ENCODE results near the gene IRF7.
A peak's percentile ranks its signal among the peaks of the same experiment; 100 is the strongest.

The IRF7 gene

DNA sequence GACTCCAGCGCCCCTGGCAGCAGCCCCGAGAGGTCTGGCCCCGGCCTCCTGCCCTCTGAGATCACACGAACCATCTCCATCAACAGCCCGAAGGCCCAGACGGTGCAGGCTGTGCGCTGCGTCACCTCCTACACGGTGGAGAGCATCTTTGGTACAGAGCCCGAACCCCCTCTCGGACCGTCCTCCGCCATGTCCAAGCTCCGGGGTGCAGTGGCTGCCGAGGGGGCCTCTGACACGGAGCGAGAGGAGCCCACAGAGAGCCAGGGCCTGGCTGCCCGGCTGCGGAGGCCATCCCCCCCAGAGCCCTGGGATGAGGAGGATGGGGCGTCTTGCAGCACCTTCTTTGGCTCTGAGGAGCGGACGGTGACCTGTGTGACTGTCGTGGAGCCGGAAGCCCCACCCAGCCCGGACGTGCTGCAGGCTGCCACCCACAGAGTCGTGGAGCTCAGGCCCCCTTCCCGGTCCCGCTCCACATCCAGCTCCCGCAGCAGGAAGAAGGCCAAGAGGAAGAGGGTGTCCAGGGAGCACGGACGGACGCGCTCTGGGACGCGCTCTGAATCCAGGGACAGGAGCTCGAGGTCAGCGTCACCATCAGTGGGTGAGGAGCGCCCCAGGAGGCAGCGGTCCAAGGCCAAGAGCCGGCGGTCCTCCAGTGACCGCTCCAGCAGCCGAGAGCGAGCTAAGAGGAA is 7.6 kb downstream of the IRF7 start:
- DNase-seq: no peak

DNA sequence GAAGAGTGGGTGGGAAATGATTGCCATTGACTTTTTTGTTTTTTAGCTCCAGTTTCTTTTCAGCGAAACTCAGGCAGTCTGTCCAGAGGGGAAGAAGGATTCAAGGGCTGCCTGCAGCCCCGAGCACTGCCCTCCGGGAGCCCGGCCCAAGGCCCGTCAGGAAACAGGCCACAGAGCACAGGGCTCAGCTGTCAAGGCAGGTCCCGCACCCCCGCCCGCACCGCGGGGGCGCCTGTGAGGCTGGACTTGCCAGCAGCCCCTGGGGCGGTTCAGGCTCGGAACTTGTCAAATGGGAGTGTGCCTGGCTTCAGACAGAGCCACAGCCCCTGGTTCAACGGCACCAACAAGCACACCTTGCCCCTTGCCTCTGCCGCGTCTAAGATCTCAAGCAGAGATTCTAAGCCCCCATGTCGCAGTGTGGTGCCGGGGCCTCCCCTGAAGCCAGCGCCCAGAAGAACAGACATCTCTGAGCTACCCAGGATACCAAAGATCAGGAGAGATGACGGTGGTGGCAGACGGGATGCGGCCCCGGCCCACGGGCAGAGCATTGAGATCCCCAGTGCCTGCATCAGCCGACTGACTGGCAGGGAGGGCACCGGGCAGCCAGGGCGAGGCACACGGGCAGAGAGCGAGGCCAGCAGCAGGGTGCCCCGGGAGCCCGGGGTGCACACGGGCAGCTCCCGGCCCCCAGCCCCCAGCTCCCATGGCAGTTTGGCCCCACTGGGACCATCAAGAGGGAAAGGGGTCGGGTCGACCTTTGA is 8.6 kb downstream of the IRF7 start:
- no peak for DNase-seq

DNA sequence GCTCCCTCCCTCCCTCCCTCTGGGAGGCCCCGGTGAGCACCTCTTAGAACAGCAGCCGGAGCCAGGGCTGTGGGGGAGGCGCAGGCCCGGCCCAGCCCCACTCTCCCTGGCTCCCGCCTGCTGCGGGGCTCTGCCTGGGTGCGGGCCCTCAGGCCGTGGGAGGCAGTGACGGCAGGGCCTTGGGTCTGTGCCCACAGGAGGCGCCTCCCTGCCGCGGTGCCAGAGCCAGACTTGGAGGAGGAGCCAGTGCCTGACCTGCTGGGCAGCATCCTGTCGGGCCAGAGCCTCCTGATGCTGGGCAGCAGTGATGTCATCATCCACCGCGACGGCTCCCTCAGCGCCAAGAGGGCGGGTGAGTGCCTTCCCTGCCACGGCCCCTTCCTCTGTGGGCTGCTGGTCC is 9.5 kb downstream of the IRF7 start:
- no peak for DNase-seq

DNA sequence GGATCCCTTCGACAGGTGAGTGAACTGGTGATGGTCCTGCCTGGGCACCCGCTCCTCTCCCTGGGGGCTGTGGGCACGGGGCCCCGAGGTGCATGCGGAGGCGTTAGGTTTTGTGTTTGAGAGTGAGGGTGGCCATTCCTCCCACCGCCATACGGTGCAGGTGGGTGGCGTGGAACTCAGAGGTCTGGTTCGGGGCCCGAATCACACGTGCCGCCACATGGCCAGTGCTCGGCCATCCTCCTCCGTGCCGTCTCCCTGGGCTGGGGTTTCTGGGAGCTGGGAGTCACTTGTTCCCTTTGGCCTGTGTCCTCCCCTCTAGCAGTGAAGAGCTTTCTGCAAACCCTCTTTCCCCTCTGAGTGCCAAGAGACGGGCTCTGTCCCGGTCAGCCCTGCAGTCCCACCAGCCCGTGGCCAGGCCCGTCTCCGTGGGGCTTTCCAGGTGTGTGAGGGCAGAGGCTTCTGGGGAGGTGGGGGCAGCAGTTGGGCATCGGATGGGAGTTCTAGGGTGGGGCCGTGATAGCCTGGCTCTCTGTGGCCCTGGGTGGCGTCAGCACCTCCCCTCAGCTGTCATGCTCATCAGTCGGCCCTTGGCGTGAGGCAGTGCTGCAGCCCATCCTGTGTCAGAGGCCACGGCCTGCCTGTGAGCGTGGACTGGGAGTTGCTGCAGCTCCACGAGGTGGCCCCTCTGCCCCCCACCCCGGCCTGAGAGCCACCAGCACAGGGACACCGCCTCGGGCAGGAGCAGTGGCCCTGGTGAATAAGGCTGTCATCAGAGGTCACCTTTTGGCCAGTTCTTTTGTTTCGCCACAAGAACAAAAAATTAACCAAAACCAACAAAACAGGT is 10.2 kb downstream of the IRF7 start:
- DNase-seq: no peak

DNA sequence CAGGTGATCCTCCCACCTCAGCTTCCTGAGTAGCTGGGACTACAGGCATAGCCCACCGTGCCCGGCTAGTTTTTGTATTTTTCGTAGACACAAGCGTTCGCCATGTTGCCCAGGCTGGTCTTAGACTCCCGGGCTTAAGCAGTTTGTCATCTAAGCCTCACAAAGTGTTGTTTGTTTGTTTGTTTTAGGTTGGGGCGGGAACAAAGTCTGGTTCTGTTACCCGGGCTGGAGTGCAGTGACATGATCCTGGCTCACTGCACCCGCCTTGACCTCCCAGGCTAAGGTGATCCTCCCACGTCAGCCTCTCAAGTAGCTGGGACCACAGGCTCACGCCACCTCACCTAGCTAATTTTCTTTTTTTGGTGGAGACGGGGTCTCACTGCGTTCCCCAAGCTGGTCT is 12.6 kb downstream of the IRF7 start:
- DNase-seq: no peak

DNA sequence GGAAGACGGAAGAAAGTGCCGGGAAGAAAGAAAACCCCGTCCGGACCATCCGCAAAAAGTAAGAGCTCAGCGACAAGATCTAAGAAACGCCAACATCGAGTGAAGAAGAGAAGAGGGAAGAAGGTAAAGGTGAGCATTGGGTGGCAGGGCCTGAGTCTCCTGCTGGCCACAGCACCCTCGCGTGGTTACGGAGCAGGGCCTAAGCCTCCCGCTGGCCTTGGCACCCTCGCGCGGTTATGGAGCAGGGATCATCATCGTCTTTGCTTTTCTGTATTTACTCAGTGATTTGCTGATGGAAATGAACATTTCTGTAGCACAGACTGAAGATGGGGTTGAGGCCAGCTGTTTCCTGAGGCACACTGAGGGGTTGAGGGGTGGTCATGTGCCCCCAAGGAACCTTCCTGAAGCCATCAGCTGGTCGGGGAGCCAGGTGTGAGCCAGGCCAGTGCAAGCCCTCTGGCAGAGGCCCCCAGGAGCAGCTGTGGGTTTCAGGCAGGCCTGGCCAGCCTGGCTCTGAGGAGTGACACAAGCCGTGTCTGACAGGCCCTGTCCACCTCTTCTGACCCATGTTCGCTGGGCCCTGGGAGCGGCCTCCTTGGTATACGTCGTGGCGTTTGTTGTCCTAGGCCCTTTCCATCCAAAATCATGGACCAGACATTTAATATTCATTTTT is 14.0 kb downstream of the IRF7 start:
- no peak for DNase-seq

DNA sequence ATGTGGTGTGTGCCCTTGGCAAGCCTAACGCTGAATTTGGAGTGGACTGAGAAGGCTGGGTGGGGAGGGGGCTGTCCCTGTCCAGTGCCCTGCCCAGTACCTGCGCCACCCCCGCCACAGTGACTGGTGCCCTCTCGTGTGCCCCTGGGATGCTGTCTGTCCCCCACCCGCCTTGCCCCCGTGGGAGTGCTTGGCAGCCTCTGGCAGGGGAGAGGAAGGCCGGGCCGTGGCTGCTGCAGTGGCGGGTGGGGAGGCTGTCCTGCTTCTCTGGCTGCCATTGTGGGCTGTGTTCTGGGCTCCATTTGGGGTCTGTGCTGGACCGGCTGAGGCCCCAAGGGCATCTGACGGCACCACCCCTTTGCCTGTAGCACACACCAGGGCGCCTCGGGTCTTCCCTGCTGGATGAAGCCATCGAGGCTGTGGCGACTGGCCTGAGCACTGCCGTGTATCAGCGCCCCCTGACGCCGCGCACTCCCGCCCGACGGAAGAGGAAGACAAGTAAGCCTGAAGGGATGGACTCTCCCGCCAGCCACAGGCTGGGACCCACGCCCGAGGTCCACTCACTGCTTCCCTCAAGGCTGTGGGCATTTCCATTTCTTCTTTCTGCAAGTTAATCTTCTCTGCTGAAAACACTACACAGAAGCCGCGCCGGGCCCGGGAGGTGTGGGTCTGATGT is 17.6 kb downstream of the IRF7 start:
- DNase-seq: no peak

DNA sequence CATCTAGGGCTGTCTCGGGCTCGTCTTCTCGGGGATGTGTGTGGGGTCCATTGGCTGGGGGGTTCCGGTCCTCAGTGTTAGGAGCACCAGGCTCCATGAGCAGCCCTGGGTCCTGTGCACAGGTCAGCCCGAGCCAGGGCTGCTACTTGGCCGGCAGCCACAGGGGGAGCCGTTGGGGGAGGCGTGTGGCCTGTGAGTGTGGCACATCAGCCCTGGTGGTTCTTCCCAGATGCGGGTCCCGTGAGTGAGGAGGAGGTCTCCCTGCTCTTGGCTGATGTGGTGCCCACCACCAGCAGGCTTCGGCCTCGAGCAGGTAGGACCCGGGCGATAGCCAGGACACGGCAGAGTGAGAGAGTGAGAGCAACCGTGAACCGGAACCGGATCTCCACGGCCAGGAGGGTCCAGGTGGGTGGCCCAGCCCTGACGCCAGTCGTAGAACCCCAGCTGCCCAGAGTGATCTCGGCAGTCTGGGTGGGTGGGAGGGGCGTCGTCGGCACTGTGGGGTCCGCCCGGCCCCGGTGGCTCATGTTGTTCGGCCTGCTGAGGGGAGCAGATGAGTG is 18.5 kb downstream of the IRF7 start:
- DNase-seq: no peak

DNA sequence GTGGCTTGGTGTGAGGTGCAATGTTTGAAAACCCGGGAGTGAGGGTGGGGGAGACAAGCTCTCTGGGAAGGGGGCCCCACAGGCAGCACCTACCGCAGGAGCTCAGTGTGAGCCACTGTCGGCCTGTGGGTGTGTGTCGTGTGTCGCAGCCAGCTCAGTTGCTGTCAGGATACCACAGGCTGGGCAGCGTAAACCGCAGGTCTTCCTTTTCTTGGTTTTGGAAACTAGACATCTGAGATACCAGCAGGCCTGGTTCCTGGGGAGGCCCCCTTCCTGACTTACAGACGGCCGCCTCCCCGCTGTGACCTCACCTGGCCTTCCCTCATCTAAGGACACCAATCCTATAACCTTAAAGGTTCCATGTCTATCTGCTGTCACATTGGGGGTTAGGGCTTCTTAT is 19.4 kb downstream of the IRF7 start:
- DNase-seq: no peak

DNA sequence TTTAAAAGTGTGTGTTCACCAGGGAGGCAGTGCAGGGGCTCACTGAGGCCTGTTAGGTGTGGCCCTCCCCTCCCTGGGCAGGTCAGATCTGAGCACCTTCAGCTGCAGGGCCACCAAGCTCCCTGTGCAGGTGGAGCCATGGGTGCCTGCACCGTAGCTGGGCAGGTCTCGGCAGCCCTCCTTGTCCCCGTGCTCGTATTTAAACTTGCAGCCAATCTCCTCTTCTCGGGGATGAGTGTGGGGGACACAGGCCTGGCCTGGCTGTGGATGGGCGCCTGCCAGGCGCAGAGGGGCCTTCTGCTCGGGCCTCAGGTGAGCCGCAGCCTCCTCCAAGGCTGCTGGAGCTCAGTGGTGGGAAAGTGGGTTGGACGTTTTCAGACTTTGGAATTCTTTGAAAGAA is 20.4 kb downstream of the IRF7 start:
- no peak for DNase-seq

DNA sequence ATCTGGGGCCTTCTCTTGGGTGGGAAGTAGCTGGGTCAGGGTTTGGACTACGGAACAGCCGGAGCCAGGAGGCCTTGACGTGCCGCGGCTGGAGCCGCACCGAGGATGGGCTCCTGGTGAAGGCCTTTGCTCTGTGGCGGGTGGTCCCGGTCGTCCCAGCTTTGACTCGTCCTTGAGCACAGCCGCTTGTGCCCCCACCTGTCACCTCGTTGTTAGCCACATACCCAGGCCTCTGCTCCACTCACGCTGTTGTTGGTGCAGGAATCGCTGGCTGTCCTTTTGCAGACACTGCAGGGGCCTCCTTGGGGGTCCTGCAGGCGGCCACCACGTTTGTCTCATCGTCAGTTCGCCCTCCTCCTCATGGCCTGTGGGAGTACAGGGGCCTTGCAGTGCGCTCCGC is 22.4 kb downstream of the IRF7 start:
- no peak for DNase-seq

DNA sequence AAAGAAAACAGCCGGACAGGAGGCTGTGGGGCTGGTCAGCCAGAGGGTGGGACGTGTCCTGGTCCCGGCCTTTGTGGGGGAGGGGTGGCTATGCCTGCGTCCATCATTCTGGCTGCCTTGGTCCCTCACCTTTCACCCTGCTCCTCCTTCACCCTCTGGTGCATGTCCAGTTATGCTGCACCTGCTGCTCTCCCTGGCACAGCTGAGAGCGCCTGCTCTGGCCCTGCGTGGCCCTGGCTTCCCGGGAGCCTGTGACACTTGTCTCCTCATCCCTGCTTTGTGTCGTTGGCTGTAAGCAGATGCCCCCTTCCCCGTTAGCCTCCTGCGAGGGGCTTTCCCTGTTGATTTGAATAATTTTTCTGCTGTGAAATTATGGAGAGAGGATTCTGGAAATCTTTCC is 22.8 kb downstream of the IRF7 start:
- no peak for DNase-seq

DNA sequence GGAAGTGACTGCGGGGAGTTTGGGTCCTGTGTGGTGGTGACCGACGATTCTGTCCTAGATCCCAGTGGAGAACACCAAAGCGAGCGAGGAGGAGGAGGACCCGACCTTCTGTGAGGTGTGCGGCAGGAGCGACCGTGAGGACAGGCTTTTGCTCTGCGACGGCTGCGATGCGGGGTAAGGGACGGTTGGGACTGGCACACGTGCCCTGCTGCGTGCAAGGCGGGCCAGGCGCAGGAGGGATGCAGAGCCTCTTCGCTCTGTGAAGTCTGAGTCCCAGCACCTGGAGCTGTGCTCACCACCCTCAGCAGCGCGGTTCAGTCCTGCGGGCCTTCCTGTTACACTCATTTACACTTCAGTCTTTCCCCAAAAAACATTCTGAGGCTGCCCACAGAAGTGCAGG is 23.2 kb downstream of the IRF7 start:
- DNase-seq: no peak

DNA sequence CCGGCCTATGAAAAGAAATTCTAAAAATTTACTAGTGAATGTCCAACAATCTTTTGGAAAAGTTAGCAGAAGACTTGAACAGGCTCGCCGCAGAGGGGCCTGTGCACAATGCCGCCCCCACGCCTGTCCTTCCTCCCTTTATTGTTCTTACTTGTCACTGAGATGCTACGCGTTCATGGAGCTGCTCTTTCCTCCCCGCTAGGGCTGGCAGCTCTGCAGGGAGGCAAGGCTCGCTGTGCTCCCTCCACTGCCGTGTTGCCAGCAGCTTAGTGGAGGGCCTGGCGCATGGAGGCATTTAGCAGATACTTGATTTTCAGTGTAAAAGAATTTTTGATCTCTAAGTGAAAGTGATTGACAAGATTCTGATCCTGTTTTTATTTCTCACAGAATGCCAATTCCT is 24.8 kb downstream of the IRF7 start:
- DNase-seq: no peak

DNA sequence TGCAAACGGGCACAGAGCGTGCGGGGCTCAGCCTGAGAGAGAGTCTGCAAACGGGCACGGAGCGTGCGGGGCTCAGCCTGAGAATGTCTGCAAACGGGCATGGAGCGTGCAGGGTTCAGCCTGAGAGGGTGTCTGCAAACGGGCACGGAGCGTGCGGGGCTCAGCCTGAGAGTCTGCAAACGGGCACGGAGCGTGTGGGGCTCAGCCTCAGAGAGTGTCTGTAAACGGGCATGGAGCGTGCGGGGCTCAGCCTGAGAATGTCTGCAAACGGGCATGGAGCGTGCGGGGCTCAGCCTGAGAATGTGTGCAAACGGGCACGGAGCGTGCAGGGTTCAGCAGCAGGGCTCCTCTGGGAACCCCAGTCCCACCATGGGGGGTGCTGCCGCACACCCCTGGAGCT is 26.0 kb downstream of the IRF7 start:
- no peak for DNase-seq

DNA sequence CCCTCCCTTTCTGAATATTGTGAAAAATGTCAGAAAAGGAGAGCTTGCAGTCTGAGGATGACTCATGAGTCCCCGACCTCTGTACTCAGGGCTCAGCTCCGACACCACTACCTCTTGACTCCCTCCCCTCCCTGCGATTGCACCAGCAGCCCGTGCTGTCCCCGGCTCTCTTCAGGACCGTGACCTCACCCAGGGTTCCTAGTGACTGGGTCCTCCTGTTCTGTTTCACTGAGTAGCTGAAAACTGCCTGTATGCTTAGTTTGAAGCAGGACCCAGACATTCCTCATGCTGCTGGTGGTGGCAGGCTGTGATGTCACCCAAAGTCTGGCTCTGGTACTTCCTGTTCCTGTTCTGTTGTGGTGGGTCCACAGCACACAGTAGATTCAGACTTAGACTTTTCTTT is 27.8 kb downstream of the IRF7 start:
- DNase-seq: peak; percentile 78

DNA sequence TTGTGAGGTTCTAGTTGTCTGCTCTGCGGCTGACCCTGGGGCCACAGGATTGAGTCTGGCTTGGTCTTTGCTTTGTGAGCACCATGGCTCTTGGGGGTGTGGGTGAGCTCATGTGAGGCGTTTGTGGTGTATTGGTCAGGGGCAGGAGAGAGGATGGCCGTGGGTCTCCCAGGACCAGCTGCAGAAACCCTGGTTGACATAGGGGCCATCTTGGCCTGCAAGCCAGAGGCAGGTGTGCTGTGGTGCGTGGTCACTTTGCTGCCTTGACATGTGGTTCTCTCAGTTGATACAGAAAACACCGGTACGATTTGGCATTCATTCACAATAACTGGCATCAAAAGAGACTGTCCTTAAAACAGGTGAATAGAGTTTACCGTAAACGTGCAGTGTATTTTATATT is 28.2 kb downstream of the IRF7 start:
- no peak for DNase-seq

DNA sequence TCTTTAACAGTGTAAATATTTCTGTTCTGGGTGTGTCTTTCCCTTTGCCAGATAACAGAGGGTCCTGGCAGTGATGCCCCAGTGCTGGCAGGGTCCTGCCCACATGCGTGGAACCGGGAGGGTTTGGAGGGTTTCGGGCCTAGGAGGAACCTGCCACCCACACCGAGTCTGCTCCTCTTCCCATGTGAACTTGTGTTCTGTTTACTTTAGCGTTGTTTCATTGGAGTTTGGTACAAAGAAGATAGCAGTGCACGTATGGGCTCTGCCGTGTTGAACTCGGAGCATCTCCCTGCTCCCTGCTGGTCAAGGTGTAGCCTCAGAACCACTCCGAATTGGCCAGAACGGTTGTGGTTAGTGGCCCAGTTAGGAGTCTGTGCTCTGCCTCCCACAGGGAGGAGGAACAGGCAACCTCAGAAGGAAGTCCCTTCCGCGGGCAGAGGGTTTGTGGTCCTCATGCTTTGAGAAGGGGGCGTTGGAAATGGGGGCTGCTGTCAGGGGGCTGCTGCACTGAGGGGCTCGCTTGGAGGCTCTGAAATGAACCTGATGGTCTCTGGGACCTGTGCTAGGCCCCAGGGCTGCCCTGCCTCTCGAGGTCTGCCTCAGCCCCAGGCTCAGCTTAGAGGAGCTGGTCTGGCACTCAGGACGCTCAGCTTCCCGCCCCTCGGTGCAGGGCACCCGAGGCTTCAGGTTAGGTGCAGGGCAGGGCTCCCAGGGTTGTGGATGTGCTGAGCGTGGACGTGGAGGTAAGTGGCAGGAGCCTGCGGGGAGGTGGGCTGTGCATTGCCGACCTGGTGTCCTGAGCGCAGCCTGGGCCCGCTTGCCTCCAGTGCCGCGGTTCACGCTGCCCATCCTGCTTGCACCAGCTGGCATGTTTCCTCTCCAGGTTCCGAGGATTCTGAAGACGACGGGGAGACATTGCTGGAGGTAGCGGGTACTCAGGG is 29.1 kb downstream of the IRF7 start:
- DNase-seq: no peak

DNA sequence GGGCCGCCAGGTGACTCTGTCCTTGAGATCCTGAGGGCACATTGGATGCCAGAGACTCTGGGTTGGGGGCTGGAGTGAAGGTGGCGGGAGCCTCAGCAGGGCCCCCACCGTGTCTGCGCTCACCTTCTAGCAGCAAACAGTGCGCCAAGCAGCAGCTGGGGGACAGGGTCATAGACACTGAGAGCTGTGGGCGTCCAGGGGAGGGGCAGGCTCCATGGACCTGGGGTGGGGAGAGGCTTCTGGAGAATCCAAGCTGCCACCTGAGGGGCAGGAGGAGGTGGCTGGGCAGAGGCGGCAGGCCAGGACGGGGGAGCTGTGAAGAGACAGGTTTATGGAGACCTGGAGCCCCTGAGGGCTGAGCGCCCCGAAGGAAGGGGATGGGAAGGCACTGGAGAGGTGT is 31.5 kb downstream of the IRF7 start:
- no peak for DNase-seq

DNA sequence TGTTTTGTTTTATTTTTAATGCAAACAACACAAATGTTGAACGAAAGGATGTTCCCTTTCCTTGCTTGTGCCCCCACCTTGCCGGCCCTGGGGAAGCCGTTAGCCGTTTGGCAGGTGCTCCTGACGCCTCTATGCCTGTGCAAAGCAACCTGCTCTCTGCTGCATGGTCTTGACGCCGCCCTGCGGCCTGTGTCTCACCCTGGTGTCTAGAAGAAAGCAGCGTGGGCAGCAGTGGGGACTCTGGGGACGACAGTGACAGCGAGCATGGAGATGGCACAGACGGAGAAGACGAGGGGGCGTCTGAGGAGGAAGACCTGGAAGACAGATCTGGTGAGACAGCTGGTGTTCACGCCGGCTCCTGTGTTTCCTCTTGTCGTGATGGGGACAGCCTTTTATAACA is 34.0 kb downstream of the IRF7 start:
- no peak for DNase-seq

DNA sequence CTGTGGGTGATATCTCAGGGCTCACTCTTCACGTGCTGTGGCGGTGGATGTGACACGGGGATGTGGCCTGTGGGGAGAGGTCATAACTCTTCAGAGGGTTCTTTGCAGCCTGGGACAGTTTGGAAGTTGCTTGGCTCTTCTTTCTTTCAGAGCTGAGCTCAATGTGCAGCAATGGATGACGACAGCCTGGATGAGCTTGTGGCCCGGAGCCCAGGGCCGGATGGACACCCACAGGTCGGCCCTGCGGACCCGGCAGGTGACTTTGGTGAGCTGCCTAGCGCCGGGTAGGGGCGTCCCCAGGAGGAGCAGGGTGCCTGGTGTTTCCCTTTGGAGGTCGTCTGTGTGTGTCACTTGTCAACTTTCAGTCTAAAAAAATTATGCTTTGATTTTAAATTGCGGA is 34.4 kb downstream of the IRF7 start:
- DNase-seq: no peak
